ENCODE results near the gene SNAI1. TPM values are rescaled to one million over a fixed set of nuclear protein-coding genes. Genes with fewer than 3 reads are reported as not detected.
"Not testable (repeated sequence)": the region's sequence is repeated elsewhere in the genome, so short reads cannot be mapped to it uniquely, and the experiment has no call there.

The SNAI1 gene
- total RNA-seq, 4 donors from 2014 or later: 0.56 to 4.1 (median 1.4) TPM

- TF ChIP-seq POLR2A (IDR thresholded peaks at IDR 0.05): no peak
- Histone ChIP-seq H3K4me3 (no peak overlapping the region), H3K36me3 (peaks cover 62% of the 10 kb centered on the region), H3K4me1 (no peaks in the 10 kb centered on the region), H3K9me3 (no peaks in the 10 kb centered on the region), H3K27ac (no peak overlapping the region), H3K27me3 (no peaks in the 10 kb centered on the region)
- WGBS: 95% methylated on average over 18 of the region's 18 CpGs
- no peak for DNase-seq (ENCODE audit: low spot score in 2 of 2)
Measured at GRCh38 chr20:49956689-49957088, 26.1 kb upstream of the SNAI1 start.

DNA sequence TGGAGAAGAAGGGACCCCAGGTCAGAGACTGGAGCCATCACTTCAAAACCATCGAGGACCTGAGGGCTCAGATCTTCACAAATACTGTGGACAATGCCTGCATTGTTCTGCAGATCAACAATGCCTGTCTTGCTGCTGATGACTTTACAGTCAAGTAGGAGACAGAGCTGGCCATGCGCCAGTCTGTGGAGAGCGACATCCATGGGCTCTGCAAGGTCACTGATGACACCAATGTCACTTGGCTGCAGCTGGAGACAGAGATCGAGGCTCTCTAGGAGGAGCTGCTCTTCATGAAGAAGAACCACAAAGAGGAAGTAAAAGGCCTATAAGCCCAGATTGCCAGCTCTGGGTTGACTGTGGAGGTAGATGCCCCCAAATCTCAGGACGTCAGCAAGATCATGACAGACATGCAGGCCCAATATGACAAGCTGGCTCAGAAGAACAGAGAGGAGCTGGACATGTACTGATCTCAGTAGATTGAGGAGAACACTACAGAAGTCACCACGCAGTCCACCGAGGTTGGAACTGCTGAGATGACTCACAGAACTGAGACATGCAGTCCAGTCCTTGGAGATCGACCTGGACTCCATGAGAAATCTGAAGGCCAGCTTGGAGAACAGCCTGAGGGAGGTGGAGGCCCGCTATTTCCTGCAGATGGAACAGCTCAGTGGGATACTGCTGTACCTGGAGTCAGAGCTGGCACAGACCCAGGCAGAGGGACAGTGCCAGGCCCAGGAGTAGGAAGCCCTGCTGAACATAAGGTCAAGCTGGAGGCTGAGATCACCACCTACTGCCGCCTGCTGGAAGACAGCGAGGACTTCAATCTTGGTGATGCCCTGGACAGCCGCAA is 25.5 kb upstream of the SNAI1 start:
- H3K9me3 ChIP-seq, H3K27ac ChIP-seq: not testable (repeated sequence)
- WGBS: 87% methylated on average over 11 of the region's 12 CpGs

DNA sequence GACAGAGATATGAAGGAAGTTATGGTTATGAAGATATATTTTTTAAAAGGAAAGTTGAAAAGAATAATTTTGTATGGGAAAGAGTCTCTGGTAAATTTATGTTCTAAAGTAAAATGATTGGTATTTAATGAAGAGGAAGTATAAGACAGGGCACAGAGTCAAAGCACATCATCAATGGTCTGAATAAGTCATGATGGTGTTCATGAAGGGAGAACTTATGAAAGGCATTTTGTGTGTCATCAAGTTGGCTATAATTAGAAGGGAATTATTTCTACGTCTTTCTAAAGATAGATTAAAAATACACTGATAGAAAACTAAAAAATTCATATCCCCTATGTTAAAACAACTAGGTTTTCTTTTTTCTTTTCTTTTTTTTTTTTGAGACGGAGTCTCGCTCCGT is 21.4 kb upstream of the SNAI1 start:
- no peaks in the 10 kb centered on the region for H3K27me3 ChIP-seq
- TF ChIP-seq, protein P1, sequence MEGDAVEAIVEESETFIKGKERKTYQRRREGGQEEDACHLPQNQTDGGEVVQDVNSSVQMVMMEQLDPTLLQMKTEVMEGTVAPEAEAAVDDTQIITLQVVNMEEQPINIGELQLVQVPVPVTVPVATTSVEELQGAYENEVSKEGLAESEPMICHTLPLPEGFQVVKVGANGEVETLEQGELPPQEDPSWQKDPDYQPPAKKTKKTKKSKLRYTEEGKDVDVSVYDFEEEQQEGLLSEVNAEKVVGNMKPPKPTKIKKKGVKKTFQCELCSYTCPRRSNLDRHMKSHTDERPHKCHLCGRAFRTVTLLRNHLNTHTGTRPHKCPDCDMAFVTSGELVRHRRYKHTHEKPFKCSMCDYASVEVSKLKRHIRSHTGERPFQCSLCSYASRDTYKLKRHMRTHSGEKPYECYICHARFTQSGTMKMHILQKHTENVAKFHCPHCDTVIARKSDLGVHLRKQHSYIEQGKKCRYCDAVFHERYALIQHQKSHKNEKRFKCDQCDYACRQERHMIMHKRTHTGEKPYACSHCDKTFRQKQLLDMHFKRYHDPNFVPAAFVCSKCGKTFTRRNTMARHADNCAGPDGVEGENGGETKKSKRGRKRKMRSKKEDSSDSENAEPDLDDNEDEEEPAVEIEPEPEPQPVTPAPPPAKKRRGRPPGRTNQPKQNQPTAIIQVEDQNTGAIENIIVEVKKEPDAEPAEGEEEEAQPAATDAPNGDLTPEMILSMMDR (IDR thresholded peaks at IDR 0.05): no peak
- TF ChIP-seq POLR2AphosphoS5 (IDR thresholded peaks at IDR 0.05) (no peak), POLR2A (IDR thresholded peaks at IDR 0.05) (no peak), EP300 (IDR thresholded peaks at IDR 0.05) (no peak)
- H3K27ac ChIP-seq: no peak overlapping the region
- no peak for DNase-seq (ENCODE audit: low spot score in 2 of 2)
- no peaks in the 10 kb centered on the region for H3K4me1 ChIP-seq
- 84% methylated on average over 4 of the region's 4 CpGs for WGBS
- no peak overlapping the region for H3K4me3 ChIP-seq
- H3K36me3 ChIP-seq: peaks cover 14% of the 10 kb centered on the region
- no peaks in the 10 kb centered on the region for H3K9me3 ChIP-seq

More for the DNA sequence above, 25.5 kb upstream of the SNAI1 start:
- not testable (repeated sequence) for H3K27me3 ChIP-seq; DNase-seq (ENCODE audit: low spot score in 2 of 2); H3K4me1 ChIP-seq; H3K4me3 ChIP-seq
- peaks cover 55% of the 10 kb centered on the region for H3K36me3 ChIP-seq

- TF ChIP-seq, protein P1 (IDR thresholded peaks at IDR 0.05): peak in 1 of 2 donors; percentile 37
- TF ChIP-seq POLR2A (IDR thresholded peaks at IDR 0.05): no peak
- no peak for DNase-seq (ENCODE audit: low spot score in 2 of 2)
- Histone ChIP-seq H3K4me1 (no peaks in the 10 kb centered on the region), H3K4me3 (no peak overlapping the region), H3K36me3 (no peaks in the 10 kb centered on the region), H3K27me3 (no peaks in the 10 kb centered on the region), H3K9me3 (no peaks in the 10 kb centered on the region), H3K27ac (no peak overlapping the region)
- 58% methylated on average over 5 of the region's 5 CpGs for WGBS
Measured at GRCh38 chr20:49964964-49965780, 17.6 kb upstream of the SNAI1 start.

- TF ChIP-seq POLR2AphosphoS5 (IDR thresholded peaks at IDR 0.05) (no peak), POLR2A (IDR thresholded peaks at IDR 0.05) (no peak), EP300 (IDR thresholded peaks at IDR 0.05) (no peak)
- TF ChIP-seq, protein P1 (IDR thresholded peaks at IDR 0.05): no peak
- Histone ChIP-seq H3K4me1 (no peaks in the 10 kb centered on the region), H3K36me3 (no peaks in the 10 kb centered on the region)
Measured at GRCh38 chr20:49965781-49966305, 16.9 kb upstream of the SNAI1 start.

DNA sequence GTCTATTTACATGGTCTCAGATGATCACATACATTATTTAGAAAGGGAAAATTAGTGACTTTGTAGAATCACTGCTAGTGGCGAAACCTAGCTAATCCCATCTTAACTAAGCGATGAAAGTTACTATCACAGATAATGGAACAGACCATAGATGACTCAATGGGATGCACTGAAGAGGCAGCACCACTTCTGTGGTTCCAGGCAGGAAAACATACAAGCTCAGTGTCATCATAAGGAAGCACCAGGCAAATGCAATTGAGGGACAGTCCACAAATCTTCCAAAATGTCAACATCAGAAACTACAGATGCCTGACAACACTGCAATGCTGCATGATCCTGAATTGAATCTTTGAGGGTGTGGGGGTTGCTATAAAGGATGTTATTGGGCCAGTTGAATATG is 15.9 kb upstream of the SNAI1 start:
- no peaks in the 10 kb centered on the region for H3K4me1 ChIP-seq
- WGBS: 90% methylated on average over 2 of the region's 2 CpGs
- no peak overlapping the region for H3K27ac ChIP-seq
- no peaks in the 10 kb centered on the region for H3K36me3 ChIP-seq
- no peaks in the 10 kb centered on the region for H3K27me3 ChIP-seq
- no peaks in the 10 kb centered on the region for H3K9me3 ChIP-seq
- no peak overlapping the region for H3K4me3 ChIP-seq
- TF ChIP-seq, protein P1 (IDR thresholded peaks at IDR 0.05): no peak
- TF ChIP-seq EP300 (IDR thresholded peaks at IDR 0.05) (no peak), POLR2A (IDR thresholded peaks at IDR 0.05) (no peak), POLR2AphosphoS5 (IDR thresholded peaks at IDR 0.05) (no peak)
- no peak for DNase-seq (ENCODE audit: low spot score in 2 of 2)

More at GRCh38 chr20:49965781-49966305, 16.9 kb upstream of the SNAI1 start:
- DNase-seq (ENCODE audit: low spot score in 2 of 2): no peak
- H3K4me3 ChIP-seq: no peak overlapping the region
- H3K27ac ChIP-seq: no peak overlapping the region
- no peaks in the 10 kb centered on the region for H3K27me3 ChIP-seq
- WGBS: 72% methylated on average over 9 of the region's 9 CpGs
- H3K9me3 ChIP-seq: no peaks in the 10 kb centered on the region

Measured in suprapubic skin (tissue), 4 donors.